Measurements from ENCODE around the gene CD81. TPM values are rescaled to one million over a fixed set of nuclear protein-coding genes. Genes with fewer than 3 reads are reported as not detected.

Gene CD81
- total RNA-seq, 4 donors from 2014 or later, result 499 to 1,242 (median 673) TPM

DNA sequence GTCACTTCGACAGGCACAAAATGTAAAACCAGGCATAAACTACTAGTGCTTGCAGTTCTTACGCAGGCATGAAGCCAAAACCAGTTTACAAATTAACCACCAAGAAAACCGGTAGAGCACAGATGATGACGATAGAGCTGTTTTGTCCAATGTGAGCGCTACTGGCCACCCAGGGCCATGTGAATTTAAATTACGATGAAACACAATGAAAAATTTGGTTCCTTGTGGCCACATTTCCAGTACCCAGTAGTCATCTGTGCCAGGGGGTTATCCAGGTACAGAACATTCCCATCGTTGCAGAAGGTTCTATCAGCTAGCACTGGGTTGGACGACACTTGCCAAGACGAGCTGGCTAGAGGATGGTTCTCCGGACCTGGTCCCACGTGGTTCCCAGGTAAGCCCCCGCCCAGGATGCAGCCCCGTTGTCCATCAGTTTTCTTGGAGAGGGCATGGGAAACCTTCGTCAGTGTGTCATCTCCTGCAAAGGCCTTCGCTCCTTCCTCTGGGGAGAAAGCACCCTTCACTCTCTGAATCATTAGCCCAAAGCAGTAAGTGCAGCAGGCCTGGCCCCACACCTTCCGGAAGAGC, 1.1 kb upstream of the CD81 start:
- TF ChIP-seq CTCF (IDR thresholded peaks at IDR 0.05; ENCODE audit: low read depth), result no peak

GRCh38 chr11:2377511-2378443, 667 bp downstream of the CD81 start:
- TF ChIP-seq CTCF (IDR thresholded peaks at IDR 0.05; ENCODE audit: low read depth), result no peak

DNA sequence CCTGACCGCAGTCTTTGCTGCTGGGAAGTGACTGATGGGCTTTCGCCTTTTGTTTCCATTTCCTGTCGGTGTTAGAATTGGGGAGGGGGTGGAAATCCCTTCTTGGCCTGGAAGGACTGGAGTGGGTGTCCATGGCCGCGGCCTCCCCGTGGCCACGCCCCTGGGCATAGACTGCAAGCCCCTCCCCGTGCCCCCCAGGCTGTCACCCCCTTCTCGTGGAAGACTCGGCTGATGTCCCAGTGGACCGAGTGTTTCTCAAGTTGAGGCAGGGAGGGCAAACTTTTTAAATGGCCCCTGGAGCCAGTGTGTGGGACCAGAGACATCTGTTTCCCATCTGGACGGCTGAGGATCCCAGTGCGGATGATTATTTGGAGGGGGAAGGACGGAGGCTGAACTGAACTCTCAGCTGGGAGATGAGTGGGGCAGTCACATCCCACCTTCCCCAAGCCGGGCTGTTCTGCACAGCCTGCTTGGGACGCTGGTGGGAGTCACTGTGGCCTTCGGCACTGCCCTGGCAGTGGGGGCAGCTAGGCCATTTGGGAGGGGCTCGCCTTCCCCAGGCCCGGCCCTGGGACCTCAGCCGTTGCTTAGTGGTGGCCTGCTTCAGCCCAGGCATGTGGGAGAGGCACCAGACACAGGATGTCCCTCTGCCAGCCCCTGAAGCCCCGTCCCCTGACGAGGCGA, 1.6 kb downstream of the CD81 start:
- TF ChIP-seq CTCF (IDR thresholded peaks at IDR 0.05; ENCODE audit: low read depth), result no peak

DNA sequence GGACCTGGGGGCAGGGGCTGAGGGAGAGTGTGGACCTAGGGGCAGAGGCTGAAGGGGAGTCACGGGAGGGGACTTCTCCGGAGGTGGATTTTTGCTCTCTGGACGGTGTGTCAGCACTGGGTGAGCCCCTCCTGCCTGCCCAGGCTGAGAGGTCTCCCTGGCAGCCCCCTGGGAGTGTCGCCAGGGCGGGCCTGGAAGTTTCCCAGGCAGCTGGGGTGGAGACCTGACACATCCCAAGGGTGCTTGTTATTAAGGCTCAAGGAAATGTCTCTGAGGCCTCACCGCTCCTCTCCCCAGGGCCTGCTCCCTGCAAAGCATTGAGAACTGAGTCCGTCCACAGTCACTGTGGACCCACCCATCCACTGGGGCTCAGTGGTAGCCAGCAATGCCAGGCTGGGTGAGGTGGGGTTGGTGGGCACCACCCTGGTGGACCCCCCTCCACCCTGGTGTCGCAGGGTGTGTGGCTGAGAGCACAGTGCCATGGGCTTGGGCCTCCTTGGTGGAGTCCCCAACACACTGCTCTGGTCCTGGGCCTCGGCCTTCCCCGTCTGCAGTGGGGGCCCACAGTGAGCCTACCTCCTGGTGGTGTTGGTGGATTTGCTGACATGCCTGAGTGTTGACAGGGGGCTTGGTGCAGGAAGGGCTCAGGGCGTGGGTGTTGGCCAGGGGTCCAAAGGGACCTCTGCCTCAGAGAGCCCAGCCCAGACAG, 2.5 kb downstream of the CD81 start:
- TF ChIP-seq CTCF (IDR thresholded peaks at IDR 0.05; ENCODE audit: low read depth), result no peak

GRCh38 chr11:2380396-2380795, 3.3 kb downstream of the CD81 start:
- no peak for TF ChIP-seq CTCF (IDR thresholded peaks at IDR 0.05; ENCODE audit: low read depth)

DNA sequence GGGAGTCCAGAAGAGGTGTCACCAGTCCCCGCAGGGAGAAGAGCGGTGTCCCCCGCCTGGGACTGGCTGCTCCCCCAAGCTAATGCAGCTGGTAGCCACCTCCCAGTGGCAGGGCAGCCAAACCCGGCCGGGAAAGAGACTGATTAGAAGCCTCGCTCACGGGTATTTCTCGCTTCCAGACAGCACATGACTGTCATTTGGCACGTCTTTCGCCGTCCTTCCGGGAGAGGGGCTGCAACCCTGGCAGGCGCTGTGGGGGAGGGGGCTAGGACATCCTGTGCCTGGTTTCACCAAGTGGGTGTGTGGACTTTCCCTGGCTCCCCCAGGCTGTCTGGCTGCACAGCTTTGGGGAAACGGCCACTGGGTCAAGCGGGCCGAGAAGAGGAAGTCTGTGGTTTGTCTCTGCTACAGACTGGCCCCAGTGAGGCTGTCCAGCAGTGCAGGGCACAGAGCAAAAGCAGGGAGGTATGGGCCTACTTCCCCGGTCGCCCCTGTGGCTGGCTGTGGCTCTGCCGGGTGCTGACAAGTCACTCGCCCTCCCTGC, 3.8 kb downstream of the CD81 start:
- TF ChIP-seq CTCF (IDR thresholded peaks at IDR 0.05; ENCODE audit: low read depth), result no peak
